CD4-positive, alpha-beta T cell treated with Interleukin-4 for 1 hour (primary cell): ENCODE results near the gene TIA1.
"Not testable (repeated sequence)": the region's sequence is repeated elsewhere in the genome, so short reads cannot be mapped to it uniquely, and the experiment has no call there.

Experiments used
- DNase-seq, 2 donors: peaks; one replicate each; pipeline ENCODE4 v3.0.0-alpha.2; 2020 to 2022

The TIA1 gene

DNA sequence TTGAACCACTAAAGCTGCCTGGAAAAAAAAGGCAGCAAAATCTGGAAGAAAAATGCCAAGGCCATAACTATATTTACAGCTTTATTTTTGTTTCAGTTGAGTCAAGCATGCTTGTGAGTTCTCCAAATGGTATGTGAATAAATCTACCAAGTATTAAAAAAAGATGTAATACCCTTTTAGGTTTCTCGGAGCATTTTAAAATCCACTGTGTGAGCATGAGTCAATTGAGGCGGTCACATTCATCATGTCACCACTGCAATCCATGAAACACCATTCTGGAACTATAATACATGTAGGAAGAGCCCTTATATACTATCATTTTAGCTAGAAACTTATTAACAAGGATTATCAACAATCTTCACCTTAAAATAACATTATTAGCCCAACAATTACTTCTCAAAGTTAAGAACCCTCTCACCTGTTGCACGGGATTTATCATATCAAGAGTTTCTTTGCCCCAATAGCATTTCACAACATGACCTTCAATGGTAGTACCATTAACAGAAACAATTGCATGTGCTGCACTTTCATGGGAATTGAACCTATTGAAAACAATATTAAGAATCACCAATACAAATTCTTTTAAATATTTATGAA, 33.4 kb downstream of the TIA1 start:
- DNase-seq = no peak

DNA sequence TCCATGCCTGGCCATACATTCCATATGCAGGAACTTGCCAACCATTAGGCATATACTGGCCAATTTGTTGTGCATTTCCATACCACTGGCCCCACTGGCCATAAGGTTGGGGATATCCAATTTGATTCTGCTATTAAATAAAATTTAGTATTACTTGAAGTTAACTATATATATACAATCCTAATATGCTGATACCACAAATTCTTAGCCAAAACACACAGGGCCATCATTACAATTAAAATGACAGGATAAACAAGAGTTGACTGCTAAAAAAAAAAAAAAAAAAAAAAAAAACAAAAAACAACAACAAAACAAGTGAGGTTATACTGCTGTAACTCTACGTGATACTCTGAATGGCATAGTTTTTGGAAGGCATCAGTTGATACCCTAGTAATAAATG, 34.1 kb downstream of the TIA1 start:
- no peak for DNase-seq

- no peak for DNase-seq
Observed at GRCh38 chr2:70212298-70212932, 36.0 kb downstream of the TIA1 start.

GRCh38 chr2:70211595-70211994, 36.8 kb downstream of the TIA1 start:
- no peak for DNase-seq

GRCh38 chr2:70204452-70204851, 44.0 kb downstream of the TIA1 start:
- no peak for DNase-seq

DNA sequence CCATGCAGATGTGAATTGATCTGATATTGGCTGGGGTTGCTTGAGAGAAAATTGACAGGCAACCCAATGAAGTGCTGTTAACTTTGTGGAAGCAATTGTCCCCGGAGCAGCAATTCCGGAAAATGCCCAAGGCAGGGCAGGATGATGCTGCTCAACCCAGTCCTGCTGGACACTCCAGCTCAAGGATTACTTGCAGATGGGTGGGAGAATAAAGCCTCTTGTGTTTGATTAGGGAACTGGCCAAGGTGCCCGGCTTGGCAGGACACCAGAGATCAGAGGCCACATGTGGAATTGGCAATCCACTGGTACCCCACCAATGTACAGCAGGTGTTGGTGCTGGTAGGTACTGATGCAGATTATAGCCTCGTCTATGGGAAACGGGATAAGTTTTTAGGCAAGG, 45.3 kb downstream of the TIA1 start:
- no peak for DNase-seq

DNA sequence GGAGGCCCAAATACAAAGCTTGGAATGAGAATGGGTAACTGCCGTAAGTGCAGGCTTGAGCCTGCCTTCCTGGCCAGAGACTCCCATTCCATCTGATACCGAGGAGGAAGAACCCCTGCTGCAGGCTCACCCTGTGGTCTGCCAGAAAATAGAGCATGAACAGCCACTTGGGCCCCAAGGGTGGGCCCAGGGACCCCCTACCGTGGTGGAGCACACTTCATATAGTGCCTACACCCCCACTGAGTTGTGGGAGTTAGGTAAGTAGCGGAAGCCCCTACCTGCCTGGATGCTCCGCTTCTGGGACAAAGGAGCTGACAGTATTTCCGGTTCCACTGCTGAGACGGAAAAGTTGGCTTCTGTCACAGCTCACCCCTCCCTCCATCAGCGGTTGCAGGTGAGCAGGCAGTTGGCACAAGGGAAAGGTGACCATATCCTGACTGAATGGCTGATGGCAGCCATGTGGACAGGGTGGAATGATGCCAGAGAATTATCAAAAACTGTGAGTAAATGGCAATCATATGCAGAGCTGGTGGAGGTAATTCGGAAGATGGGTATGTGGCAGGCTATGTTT, 46.1 kb downstream of the TIA1 start:
- no peak for DNase-seq

DNA sequence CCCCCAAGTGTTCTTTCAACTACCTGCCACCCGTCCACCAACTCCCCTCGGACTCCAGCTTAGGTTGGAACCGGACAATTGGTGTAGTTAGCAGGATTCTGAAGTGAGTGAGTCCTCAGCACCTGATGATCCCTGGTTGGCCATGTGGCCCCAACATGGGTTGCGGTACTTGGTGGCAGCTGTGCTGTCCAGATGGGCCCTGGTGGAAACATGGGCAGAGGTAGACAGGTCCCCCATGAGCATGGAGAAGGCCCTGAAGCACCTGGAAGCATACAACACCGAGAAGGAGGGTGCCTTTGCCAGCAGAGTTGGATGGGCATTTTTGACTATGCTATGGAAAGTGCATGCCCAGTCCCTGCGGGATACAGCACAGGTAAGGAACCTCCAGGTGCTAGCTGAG, 46.6 kb downstream of the TIA1 start:
- no peak for DNase-seq

GRCh38 chr2:70201225-70201768, 47.1 kb downstream of the TIA1 start:
- DNase-seq = no peak

GRCh38 chr2:70199320-70199864, 49.0 kb downstream of the TIA1 start:
- no peak for DNase-seq

- no peak for DNase-seq
Observed at GRCh38 chr2:70192516-70192915, 55.9 kb downstream of the TIA1 start.

- no peak for DNase-seq
Observed at GRCh38 chr2:70191244-70191735, 57.1 kb downstream of the TIA1 start.

GRCh38 chr2:70190418-70191243, 57.8 kb downstream of the TIA1 start, which contains the start of gene C2orf42:
Gene C2orf42 (minus strand): TSS chr2:70191019. CDS start chr2:70181985, 9,034 bp downstream.
- peak; percentile 97 for DNase-seq

GRCh38 chr2:70188460-70188859, 60.0 kb downstream of the TIA1 start:
- DNase-seq = no peak

DNA sequence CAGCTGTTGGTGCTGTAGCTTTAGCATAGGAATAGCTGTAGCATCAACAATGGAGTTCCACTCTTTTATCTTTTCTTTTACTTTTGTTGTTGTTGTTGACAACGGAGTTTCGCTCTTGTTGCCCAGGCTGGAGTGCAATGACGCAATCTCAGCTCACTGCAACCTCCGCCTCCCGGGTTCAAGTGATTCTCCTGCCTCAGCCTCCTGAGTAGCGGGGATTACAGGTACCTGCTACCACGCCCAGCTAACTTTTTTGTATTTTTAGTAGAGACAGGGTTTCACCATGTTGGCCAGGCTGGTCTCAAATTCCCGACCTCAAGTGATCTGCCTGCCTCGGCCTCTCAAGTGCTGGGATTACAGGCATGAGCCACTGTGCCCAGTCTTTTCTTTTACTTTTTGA, 61.3 kb downstream of the TIA1 start:
- DNase-seq = not testable (repeated sequence)

DNA sequence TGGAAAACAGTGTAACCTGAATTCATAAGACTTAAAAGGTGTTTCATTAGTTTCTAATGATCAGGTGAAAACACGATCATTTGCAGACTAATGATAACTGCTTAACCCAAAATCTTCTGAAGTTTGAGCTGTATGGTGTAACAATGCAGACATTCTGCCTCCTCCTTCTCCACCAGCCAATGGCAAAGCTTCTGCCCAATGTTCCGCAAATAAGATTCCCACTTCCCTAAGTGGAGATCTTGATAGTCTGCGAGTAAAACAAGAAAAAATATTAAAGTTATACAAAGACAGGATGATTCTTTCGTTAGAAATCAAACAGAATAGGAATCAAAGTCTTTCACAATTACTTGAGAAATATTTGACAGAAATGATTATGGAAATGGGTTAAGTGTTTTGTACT, 65.7 kb downstream of the TIA1 start:
- no peak for DNase-seq

DNA sequence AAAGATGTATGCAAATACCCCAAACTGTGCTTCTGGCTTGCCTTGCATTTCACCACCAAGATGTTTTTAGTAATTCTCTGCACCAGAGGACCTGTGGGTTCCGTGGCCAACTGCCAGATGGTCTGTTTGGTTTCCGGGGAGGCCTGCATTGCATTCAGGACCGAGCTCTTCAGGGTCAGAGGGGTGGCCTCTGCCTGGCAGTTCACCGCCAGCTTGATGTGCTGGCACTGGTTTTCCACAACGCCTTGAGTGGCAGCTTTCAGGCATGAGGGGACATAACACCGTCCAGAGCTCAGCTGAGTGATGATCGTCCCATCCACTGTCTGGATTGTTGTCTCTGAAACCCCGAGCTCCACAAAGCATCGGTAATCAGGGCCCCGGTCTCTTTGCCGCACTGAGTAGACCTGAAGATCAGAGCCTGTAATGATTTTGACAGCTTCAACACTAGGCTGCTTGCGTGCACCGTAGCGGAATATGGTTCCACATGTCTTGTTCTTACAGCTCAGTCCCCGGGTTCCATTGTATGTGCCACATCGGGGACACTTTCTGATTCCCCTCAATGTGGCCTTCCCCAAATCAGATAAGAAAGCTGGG, 67.0 kb downstream of the TIA1 start:
- no peak for DNase-seq

DNA sequence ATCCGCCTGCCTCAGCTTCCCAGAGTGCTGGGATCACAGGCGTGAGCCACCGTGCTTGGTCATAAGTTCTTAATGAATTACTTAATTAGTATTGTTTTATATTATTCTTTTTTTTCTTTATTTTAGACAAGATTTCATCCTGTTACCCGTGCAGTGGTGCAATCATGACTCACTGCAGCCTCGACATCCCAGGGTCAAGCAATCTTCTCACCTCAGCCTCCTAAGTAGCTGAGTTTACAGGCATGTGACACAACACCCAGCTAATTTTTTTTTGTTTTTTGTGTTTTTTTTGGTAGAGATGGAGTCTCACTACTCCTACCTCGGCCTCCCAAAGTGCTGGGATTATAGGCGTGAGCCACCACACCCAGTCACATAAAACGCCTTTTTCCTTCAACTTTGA, 74.9 kb downstream of the TIA1 start:
- no peak for DNase-seq

DNA sequence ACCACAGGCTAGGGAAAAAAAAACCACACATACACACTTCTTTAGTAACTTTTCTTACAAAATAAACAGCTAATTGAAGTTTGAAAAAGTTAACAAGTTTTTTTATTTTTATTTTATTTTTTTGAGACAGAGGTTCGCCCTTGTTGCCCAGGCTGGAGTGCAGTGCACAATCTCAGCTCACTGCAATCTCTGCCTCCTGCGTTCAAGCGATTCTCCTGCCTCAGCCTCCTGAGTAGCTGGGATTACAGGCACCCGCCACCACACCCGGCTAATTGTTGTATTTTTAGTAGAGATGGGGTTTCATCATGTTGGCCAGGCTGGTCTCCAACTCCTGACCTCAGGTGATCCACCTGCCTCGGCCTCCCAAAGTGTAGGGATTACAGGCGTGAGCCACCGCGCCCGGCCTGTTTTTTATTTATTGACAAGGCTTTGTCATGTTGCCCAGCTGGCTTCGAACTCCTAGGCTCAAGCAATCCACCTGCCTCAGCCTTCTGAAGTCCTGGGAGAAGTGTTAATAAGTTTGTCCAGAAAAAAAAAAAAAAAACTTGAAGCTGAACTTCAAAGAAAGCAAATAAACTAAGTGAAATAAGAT, 78.7 kb downstream of the TIA1 start:
- not testable (repeated sequence) for DNase-seq

- no peak for DNase-seq
Observed at GRCh38 chr2:70161069-70161534, 87.3 kb downstream of the TIA1 start.

- no peak for DNase-seq
Observed at GRCh38 chr2:70160545-70160944, 87.9 kb downstream of the TIA1 start.
